NCI-H2107 treated with DMSO at 0.1 percent for 48 hours (cell line): ENCODE results near the gene BCL2.
A peak's percentile ranks its signal among the peaks of the same experiment; 100 is the strongest.
"Not testable (repeated sequence)": the region's sequence is repeated elsewhere in the genome, so short reads cannot be mapped to it uniquely, and the experiment has no call there.

ENCODE experiments used
- DNase-seq: peaks from one replicate; lab custom pipeline; 2025; ENCODE audit not compliant: unreplicated experiment; lab: John Stamatoyannopoulos, UW

BCL2 gene

GRCh38 chr18:63319383-63320122 lies at the start of gene BCL2:
Gene BCL2 (minus strand): TSS chr18:63319769.
- peak; percentile 37 for DNase-seq

- no peak for DNase-seq
Measured at GRCh38 chr18:63368611-63369010, 49.0 kb upstream of the BCL2 start.

- peak; percentile 98 for DNase-seq
Measured at GRCh38 chr18:63367053-63367953, 47.7 kb upstream of the BCL2 start, which contains the start of gene KDSR. Gene KDSR (minus strand): TSS chr18:63367206. CDS start chr18:63367118, 88 bp downstream.

GRCh38 chr18:63366213-63367052 lies 46.9 kb upstream of the BCL2 start:
- DNase-seq: peak; percentile 38

GRCh38 chr18:63365876-63366212 lies 46.3 kb upstream of the BCL2 start:
- no peak for DNase-seq

GRCh38 chr18:63363951-63364350 lies 44.4 kb upstream of the BCL2 start:
- no peak for DNase-seq

- DNase-seq: not testable (repeated sequence)
Measured at GRCh38 chr18:63363420-63363819, 43.9 kb upstream of the BCL2 start.

- DNase-seq: no peak
Measured at GRCh38 chr18:63356272-63356896, 36.8 kb upstream of the BCL2 start.

- DNase-seq: no peak
Measured at GRCh38 chr18:63350230-63350629, 30.7 kb upstream of the BCL2 start.

GRCh38 chr18:63348508-63349136 lies 29.1 kb upstream of the BCL2 start:
- no peak for DNase-seq

- DNase-seq: no peak
Measured at GRCh38 chr18:63346480-63347183, 27.1 kb upstream of the BCL2 start.

GRCh38 chr18:63346031-63346430 lies 26.5 kb upstream of the BCL2 start:
- no peak for DNase-seq

- no peak for DNase-seq
Measured at GRCh38 chr18:63344918-63345317, 25.3 kb upstream of the BCL2 start.

GRCh38 chr18:63344263-63344662 lies 24.7 kb upstream of the BCL2 start:
- no peak for DNase-seq

GRCh38 chr18:63342206-63342605 lies 22.6 kb upstream of the BCL2 start:
- DNase-seq: no peak

- DNase-seq: peak; percentile 15
Measured at GRCh38 chr18:63339920-63340484, 20.4 kb upstream of the BCL2 start.

- DNase-seq: no peak
Measured at GRCh38 chr18:63336366-63337099, 17.0 kb upstream of the BCL2 start.

- DNase-seq: no peak
Measured at GRCh38 chr18:63331105-63331504, 11.5 kb upstream of the BCL2 start.
